Stimulated activated memory B cell treated with anti-CD40 and anti-IgM and Interleukin-4, amounts not matched to agents 10 μg/mL and 1 μg/mL and 100 μg/mL, for 72 hours (primary cell): ENCODE measurements around the gene COLEC11.

Experiments used
- ATAC-seq: fragments of 150-1000 bp; cut with Tn5 transposase; 2 replicates; pipeline ENCODE4 v1.10.0; 2021
- H3K27ac Mint-ChIP-seq: one replicate; pipeline ENCODE4 v1.8.0; 2022; ENCODE audit warnings: mild to moderate bottlenecking, mixed read lengths
- H3K27me3 Mint-ChIP-seq: one replicate; pipeline ENCODE4 v1.8.0; 2022; ENCODE audit warnings: mixed read lengths
- H3K36me3 Mint-ChIP-seq: one replicate; pipeline ENCODE4 v1.8.0; 2022; ENCODE audit warnings: mixed read lengths
- H3K4me1 Mint-ChIP-seq: one replicate; pipeline ENCODE4 v1.8.0; 2022; ENCODE audit warnings: mixed read lengths
- H3K4me3 Mint-ChIP-seq: one replicate; pipeline ENCODE4 v1.8.0; 2022; ENCODE audit warnings: mild to moderate bottlenecking, moderate library complexity, mixed read lengths
- H3K9me3 Mint-ChIP-seq: one replicate; pipeline ENCODE4 v1.8.0; 2022; ENCODE audit warnings: mixed read lengths

The COLEC11 gene

DNA sequence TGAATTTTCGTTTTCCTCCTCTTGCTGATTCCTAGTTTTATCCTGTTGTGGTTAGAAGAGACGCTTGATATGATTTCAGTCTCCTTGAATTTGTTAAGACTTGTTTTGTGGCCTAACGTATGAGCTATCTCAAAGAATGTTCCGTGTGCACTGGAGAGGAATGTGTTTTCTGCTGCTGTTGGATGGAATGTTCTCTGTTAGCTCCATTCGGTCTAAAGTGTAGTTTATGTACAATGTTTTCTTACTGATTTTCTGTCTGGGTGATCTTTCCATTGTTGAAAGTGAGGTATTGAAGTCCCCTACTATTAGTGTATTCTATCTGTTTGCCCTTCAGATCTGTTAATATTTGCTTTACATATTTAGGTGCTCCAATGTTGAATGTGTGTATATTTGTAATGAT, 25.9 kb downstream of the COLEC11 start:
- peaks cover 10% of the 10 kb centered on the region for H3K27me3 Mint-ChIP-seq
- peaks cover 9% of the 10 kb centered on the region for H3K9me3 Mint-ChIP-seq
- peaks cover 5% of the 10 kb centered on the region for H3K36me3 Mint-ChIP-seq
- H3K4me1 Mint-ChIP-seq: no peaks in the 10 kb centered on the region
- H3K27ac Mint-ChIP-seq: no peak overlapping the region
- no peak for ATAC-seq
- no peak overlapping the region for H3K4me3 Mint-ChIP-seq

DNA sequence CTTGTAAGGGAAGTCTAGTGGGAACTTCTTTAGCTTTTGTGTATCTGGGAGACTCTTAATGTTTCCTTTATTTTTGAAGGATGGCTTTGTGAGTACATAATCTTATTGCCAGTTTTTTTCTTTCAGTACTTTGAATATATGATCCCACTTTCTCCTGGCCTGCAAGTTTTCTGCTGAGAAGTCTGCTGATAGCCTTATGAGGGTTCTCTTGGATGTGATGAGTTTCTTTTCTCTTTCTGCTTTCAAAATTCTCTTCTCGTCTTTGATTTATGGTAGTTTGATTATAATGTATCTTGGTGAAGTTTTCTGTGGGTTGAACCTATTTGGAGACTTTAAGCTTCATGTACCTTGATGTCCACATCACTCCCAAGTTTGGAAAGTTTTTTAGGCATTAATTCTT, 28.1 kb downstream of the COLEC11 start:
- no peak for ATAC-seq
- Mint-ChIP-seq H3K27ac (no peak overlapping the region), H3K36me3 (no peaks in the 10 kb centered on the region), H3K4me3 (no peak overlapping the region), H3K4me1 (no peaks in the 10 kb centered on the region), H3K9me3 (peaks cover 2% of the 10 kb centered on the region), H3K27me3 (peaks cover 22% of the 10 kb centered on the region)

DNA sequence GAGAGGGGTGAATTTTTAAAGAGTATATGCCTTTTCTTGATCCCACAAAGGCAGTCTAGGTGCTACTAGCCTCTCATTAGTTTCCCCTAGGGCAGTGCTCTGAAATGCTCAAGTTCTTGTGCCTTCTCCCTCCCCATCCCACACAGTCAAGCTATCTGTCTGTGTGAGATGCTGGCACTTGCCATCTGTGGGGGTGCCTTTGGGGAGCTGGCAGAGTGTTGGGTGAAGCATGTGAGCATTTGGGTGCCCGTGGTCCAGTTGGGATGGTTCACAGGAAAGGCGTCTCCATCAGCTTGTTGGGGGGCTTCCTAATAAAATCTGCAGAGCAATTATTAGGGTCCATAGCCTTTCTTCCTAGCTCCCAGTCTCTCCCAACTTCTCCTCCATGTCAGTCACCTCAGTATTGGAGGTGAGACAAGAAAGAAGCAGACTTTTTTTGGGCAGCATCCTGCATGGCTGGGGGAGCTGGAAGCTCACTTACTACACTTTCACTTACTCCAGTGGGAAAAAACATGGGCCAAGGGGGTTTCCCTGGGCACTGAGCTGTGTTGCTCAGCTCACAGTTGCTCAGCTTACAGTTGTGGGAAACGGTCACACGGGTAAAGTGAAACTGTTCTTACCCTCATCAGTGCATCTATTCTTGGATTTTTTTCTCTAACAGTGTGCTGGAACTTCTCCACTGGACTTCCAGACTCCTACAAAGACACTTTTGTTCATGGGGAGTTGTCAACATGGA, 29.3 kb downstream of the COLEC11 start:
- Mint-ChIP-seq H3K9me3 (peaks cover 2% of the 10 kb centered on the region), H3K27me3 (peaks cover 26% of the 10 kb centered on the region), H3K36me3 (no peaks in the 10 kb centered on the region), H3K4me1 (no peaks in the 10 kb centered on the region), H3K27ac (no peak overlapping the region), H3K4me3 (no peak overlapping the region)
- ATAC-seq: no peak

DNA sequence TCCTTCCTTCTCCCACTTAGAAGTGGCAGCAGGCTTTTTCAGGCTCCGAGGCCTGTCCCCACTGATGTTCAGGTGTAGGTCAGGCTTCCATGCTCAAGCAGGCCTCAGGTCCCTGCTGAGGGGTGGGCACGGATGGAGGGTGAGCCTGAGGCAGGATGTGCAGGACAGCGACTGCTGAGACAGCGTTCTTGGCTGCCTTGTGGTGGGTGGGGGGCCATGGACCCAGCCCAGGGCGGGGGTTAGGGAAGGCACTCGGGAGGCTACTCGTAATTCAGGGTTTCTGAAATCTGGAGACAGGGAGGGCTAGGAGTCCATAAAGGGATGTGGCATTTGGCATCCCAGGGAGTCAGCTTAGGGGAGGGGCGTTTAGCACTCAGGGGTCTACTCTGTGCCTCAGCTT, 30.3 kb downstream of the COLEC11 start:
- H3K4me1 Mint-ChIP-seq: no peaks in the 10 kb centered on the region
- no peaks in the 10 kb centered on the region for H3K36me3 Mint-ChIP-seq
- H3K9me3 Mint-ChIP-seq: peaks cover 2% of the 10 kb centered on the region
- H3K27me3 Mint-ChIP-seq: peaks cover 26% of the 10 kb centered on the region
- no peak overlapping the region for H3K27ac Mint-ChIP-seq
- no peak for ATAC-seq
- H3K4me3 Mint-ChIP-seq: no peak overlapping the region

DNA sequence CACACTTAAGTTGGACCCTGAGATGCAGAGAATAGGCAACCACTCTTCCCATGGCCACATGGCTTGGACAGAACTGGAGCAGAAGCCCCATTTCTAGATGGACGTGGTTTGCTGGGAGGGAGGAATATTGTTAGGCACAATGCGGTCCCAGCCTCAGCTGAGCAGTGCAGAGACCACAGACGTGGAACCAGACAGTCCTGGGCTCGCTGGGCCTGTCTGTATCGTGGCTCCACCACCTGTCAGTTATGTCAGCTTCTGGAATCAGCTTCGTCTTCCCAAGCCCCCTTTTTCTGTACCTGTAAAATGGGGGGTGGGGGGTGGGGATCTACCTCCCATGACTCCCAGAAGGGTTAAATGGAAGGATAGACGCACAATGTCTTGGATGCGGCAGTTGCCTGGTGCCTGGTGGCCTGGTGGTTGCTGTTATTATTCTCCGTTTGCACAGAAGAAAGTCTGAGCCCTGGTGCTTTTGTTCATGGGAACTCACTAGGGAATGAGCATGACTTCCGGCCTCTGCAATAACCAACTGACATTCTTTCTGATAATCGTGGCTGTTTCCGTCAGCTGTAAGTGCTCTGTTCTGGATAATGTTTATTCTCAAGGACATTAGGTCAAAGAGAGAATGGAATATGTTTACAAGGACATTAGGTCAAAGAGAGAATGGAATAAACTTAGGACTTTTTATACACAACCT, 31.4 kb downstream of the COLEC11 start:
- Mint-ChIP-seq H3K4me3 (no peak overlapping the region), H3K27me3 (peaks cover 26% of the 10 kb centered on the region), H3K36me3 (no peaks in the 10 kb centered on the region), H3K9me3 (peaks cover 2% of the 10 kb centered on the region), H3K27ac (no peak overlapping the region), H3K4me1 (no peaks in the 10 kb centered on the region)
- no peak for ATAC-seq

DNA sequence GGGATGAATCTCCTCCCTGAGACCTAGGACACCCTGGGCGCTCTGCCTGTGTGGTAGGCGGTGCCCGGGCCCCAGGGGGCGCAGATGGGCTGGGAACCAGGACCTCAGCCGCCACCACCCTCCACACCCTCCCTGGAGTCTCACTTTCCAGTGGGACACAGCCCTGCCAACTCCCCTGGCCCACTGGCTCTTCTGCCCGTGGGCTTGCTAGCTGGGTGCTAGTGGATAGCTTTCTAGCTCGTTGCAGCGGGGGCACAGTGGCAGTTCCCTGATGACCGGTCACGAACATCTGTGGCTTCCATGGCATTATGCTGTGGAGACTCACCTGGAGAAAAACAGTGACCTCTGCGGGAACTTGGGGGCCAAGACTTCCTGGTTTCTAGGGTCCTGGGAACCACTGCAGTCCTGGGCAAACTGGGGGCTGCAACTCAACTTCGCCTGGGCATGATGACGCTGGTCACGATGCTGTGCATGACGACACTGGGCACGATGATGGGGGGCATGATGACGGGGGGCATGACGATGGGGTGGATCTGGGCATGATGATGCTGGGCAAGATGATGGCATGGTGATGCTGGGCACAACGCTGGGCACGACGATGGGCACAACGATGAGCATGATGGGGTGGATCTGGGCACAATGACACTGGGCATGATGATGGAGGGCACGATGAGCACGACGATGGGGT, 32.0 kb downstream of the COLEC11 start:
- Mint-ChIP-seq H3K27ac (no peak overlapping the region), H3K4me3 (no peak overlapping the region), H3K4me1 (no peaks in the 10 kb centered on the region), H3K9me3 (peaks cover 2% of the 10 kb centered on the region), H3K27me3 (peaks cover 26% of the 10 kb centered on the region), H3K36me3 (no peaks in the 10 kb centered on the region)
- no peak for ATAC-seq

DNA sequence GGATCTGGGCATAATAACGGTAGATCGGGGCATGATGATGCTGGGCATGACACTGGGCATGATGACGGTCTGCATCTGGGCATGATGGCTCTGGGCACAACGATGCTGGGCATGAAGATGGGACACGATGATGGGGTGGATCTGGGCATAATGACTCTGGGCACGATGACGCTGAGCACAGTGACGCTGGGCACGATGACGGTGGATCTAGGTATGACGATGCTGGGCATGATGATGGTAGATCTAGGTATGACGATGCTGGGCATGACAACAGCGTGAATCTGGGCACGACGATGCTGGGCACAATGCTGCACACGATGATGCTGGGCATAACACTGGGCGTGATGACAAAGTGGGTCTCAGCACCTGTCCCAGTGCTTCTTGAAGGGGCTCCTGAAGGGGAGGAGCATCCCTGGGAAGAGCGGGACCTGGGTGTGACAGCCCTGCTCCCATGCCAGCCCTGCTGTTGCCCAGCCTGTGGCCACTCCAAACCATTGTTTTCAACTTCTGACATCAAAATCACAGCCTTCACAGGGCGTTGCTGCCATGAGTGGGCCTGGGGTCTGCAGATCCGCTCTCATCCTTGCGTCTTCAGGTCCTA, 32.7 kb downstream of the COLEC11 start:
- Mint-ChIP-seq H3K4me3 (no peak overlapping the region), H3K9me3 (peaks cover 2% of the 10 kb centered on the region), H3K27me3 (peaks cover 26% of the 10 kb centered on the region), H3K36me3 (no peaks in the 10 kb centered on the region), H3K27ac (no peak overlapping the region), H3K4me1 (no peaks in the 10 kb centered on the region)
- no peak for ATAC-seq

DNA sequence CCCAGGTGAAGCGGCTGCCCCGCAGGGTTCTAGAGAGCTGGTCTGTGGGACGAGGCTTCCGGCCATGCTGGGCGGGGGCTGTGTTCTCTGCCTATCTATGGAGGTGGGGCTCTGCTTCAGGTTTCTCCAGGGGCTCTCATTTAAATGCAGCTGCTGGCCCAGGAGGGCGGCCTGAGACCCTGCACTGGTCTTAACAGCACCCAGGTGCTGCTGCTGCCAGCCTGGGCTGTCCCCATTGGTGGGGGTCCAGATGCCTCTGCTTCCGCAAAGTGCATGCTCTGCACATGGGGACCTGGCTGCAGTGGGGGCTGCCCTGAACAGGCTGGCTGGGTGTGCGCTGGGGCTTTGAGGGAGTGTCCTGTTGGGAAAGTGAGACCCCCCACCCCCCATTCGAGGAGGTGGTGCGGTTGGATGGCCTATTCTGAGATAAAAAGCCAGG, 33.3 kb downstream of the COLEC11 start:
- no peaks in the 10 kb centered on the region for H3K9me3 Mint-ChIP-seq
- H3K27ac Mint-ChIP-seq: no peak overlapping the region
- no peaks in the 10 kb centered on the region for H3K36me3 Mint-ChIP-seq
- peaks cover 24% of the 10 kb centered on the region for H3K27me3 Mint-ChIP-seq
- H3K4me1 Mint-ChIP-seq: no peaks in the 10 kb centered on the region
- ATAC-seq: no peak
- no peak overlapping the region for H3K4me3 Mint-ChIP-seq

DNA sequence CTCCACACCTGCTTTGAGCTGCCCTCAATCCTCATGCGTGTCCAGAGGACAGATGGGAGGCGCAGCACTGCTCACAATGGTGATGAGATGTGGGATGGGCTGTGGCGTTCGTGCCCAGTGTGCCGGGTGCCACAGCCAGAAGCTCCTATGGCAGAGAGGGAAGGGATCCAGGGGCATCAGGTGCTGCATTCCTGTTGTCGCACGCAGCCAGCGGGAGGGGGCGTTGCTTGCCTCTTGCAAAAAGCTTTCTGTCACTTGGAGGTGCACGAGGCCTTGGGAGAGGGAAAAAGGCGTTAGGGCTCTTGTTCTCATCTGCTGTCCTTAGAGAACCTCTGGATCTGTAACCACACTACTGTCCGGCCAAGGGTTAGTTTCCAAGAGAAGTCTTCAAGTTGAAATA, 33.9 kb downstream of the COLEC11 start:
- no peak overlapping the region for H3K4me3 Mint-ChIP-seq
- peaks cover 18% of the 10 kb centered on the region for H3K27me3 Mint-ChIP-seq
- no peaks in the 10 kb centered on the region for H3K9me3 Mint-ChIP-seq
- H3K27ac Mint-ChIP-seq: no peak overlapping the region
- ATAC-seq: no peak
- H3K4me1 Mint-ChIP-seq: no peaks in the 10 kb centered on the region
- no peaks in the 10 kb centered on the region for H3K36me3 Mint-ChIP-seq

DNA sequence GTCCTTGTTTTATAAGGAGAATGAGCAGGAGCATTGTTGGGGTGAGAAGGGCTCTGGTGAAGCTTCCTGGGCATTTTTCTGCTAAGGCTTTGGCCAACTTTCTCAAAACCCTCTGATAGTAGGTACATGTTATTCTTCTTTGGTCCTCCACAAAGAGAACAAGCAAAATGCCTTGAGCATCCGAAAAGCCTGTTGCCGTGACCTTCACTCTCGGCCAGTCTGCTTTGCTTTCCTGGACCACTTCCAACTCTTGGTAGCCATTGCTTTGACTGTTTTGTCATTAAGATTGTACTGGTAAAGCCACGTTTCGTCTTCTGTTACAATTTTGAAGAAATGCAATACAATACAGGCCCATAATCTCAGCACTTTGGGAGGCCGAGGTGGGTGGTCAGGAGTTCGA, 35.7 kb downstream of the COLEC11 start:
- no peak for ATAC-seq
- Mint-ChIP-seq H3K36me3 (no peaks in the 10 kb centered on the region), H3K4me3 (no peak overlapping the region), H3K27ac (no peak overlapping the region), H3K4me1 (no peaks in the 10 kb centered on the region), H3K27me3 (peaks cover 26% of the 10 kb centered on the region), H3K9me3 (no peaks in the 10 kb centered on the region)

DNA sequence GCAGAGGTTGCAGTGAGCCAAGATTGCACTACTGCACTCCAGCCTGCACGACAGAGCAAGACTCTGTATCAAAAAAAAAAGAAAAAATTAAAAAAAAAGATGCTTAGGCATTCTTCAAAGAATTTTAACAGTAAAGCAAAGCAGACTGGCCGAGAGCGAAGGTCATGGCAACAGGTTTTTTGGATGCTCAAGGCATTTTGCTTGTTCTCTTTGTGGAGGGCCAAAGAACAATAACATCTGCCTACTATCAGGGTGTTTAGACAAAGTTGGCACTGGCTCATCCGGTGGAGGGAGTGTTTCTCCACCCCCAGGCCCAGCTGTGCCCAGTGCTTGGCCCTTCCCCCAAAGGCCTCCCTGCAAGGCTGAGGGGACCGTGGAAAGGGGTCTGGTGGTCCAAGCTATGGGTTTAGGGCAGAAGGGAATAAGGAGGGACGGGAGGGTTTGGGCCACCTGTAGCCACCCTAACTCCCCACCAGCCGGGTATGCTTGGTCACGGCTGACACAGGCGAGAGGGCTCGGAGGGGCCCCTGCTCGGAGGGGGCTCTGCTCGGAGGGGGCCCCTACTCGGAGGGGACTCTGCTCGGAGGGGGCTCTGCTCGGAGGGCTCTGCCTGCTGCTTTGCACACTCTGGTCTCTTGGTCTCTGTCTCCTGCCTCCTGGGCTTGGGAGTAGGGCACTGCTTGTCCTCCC, 36.4 kb downstream of the COLEC11 start:
- Mint-ChIP-seq H3K4me1 (no peaks in the 10 kb centered on the region), H3K9me3 (no peaks in the 10 kb centered on the region), H3K27ac (no peak overlapping the region), H3K36me3 (no peaks in the 10 kb centered on the region), H3K4me3 (no peak overlapping the region), H3K27me3 (peaks cover 30% of the 10 kb centered on the region)
- no peak for ATAC-seq

DNA sequence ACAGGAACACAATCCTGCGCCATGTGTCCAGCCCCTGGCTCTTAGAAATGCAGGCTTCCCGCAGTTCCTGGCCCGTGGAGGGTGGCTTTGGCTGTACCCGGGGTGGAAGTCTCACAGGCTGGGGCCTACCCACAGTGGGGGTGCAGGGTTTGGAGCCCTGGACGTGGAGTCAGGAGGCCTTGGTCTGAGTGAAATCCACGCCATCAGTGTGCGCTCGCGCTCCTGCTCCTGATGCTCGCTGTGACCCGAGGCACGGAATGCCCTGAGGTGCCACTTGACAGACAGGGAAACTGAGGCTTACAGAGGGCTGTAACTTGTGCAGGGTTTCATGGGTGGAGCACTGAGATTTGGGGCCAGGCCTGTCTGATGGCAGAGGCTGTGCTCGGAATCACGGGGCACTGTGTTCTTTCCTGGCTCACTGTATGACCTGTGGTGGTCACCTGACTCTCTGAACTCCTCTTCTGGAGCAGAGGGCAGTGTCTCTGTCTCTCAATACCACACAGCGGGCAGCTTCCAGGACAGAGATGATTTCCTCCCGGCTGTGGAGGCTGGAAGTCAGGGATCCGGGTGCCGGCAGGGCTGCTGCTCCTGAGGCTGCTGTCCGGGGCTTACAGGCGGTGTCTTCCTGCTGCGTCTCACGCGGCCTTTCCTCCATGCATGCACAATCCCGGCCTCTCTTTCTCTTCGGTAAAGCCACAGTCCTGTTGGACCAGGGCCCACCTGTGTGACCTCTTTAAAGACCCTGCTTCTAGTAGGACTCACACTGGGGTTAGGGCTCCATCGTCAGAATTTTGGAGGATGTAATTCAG, 37.1 kb downstream of the COLEC11 start:
- Mint-ChIP-seq H3K9me3 (no peaks in the 10 kb centered on the region), H3K27ac (no peak overlapping the region), H3K4me1 (no peaks in the 10 kb centered on the region), H3K27me3 (peaks cover 33% of the 10 kb centered on the region), H3K36me3 (no peaks in the 10 kb centered on the region), H3K4me3 (no peak overlapping the region)
- no peak for ATAC-seq

DNA sequence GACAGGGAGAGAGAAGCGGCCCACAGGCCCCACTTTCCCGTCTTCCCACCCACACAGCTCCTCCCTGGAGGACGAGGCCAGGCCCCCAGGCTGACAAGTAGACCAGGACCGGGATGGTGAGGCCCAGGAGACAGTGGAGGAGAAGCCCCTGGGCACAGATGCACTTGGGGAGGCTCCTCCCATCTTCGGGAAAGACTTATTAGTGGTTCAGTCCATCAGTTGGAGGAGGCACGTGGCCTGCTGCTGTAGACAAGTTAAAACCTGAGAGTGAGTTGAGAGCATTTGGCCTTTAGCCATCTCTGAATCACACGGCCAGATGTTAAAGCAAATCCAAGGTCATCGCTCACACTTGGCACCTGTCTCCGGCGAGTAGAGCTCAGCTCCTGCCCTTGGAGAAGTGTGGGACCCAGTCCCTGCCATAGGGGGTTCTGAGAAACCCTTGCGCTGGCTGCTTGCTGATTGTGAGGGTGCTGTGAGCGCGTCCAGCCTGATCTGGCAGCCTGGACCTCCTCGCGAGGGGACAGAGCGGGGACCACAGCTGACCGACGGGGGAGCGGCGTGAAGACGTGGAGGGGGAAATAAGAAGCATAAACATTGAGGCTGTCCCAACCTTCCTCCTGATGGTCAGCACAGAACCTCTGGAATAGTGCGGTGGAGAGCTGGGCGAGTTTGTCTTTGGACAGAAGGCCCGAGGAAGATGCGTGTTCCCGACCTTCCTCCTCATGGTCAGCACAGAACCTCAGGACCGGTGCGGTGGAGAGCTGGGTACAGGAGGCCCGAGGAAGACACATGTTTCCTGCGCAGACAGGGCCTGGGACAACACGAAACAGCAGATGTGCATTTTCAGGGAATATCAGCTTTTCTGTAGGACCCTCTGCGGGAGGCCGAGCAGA, 38.4 kb downstream of the COLEC11 start:
- H3K4me1 Mint-ChIP-seq: no peaks in the 10 kb centered on the region
- no peaks in the 10 kb centered on the region for H3K9me3 Mint-ChIP-seq
- no peaks in the 10 kb centered on the region for H3K36me3 Mint-ChIP-seq
- no peak for ATAC-seq
- no peak overlapping the region for H3K27ac Mint-ChIP-seq
- H3K4me3 Mint-ChIP-seq: no peak overlapping the region
- peaks cover 31% of the 10 kb centered on the region for H3K27me3 Mint-ChIP-seq
